Body of pancreas (tissue), 4 donors: ENCODE data around the gene FAM43A.

Experiments used
- CTCF ChIP-seq, 7 experiments: fragments of 450-650 bp in 4 of 7; fragments of 200-600 bp in 3 of 7; sonication (generic) in 3 of 7; IDR thresholded peaks; one replicate each; pipeline ENCODE4 v1.5.1; 2016 to 2019; ENCODE audit warnings: antibody characterized with exemption in 7 of 7
- POLR2A ChIP-seq, 3 donors: fragments of 450-650 bp; IDR thresholded peaks; one replicate each; pipeline ENCODE4 v1.6.1; 2016; ENCODE audit warnings: antibody characterized with exemption in 3 of 3, mild to moderate bottlenecking in 2 of 3

GRCh38 chr3:194736896-194737600 lies 51.4 kb downstream of the FAM43A start:
- TF ChIP-seq POLR2A (IDR thresholded peaks at IDR 0.05) (no peak), CTCF (IDR thresholded peaks at IDR 0.05) (no peak)
